ENCODE results near the gene ZNF532. TPM values are rescaled to one million over a fixed set of nuclear protein-coding genes. Genes with fewer than 3 reads are reported as not detected.
"Not testable (repeated sequence)": the region's sequence is repeated elsewhere in the genome, so short reads cannot be mapped to it uniquely, and the experiment has no call there.

Gene ZNF532
- total and polyA plus RNA-seq, 4 experiments from 2014 or later: 1.1 to 9.2 (median 7.8) TPM; not detected in 1

- Mint-ChIP-seq H3K4me1 (peaks cover 6 to 35% (median 14%) of the 10 kb centered on the region in 4 donors), H3K36me3 (peaks cover 0 to 3% of the 10 kb centered on the region in 2 donors), H3K4me3 (no peak overlapping the region), H3K9me3 (no peaks in the 10 kb centered on the region), H3K27ac (peak overlapping the region in 1 of 7 donors; percentile 44), H3K27me3 (peaks cover 10 to 14% of the 10 kb centered on the region in 2 donors)
- H3K27me3 ChIP-seq (ENCODE audit: insufficient read depth, low read length): no peaks in the 10 kb centered on the region
- H3K4me3 ChIP-seq (ENCODE audit: low read length in 2 of 2): no peak overlapping the region
- H3K27ac ChIP-seq (ENCODE audit: low read depth, low read length): no peak overlapping the region
- CTCF ChIA-PET (ENCODE audit: partially characterized antibody): no interaction called here
- H3K36me3 ChIP-seq (ENCODE audit: insufficient read depth, low read length): no peaks in the 10 kb centered on the region
- no peak for DNase-seq
- POLR2A ChIA-PET (ENCODE audit: partially characterized antibody): no interaction called here
- H3K9me3 ChIP-seq (ENCODE audit: control insufficient read depth in 1 of 2, low read length in 2 of 2): no peaks in the 10 kb centered on the region
- intact Hi-C loops (cut with micrococcal nuclease): no loop called here
- peaks cover 12% of the 10 kb centered on the region for H3K4me1 ChIP-seq (ENCODE audit: insufficient read depth, low read length)
Measured at GRCh38 chr18:58909521-58909920, 44.8 kb downstream of the ZNF532 start.

GRCh38 chr18:58911241-58911640 is 46.6 kb downstream of the ZNF532 start:
- peaks cover 9 to 10% of the 10 kb centered on the region in 2 donors for H3K27me3 Mint-ChIP-seq
- DNase-seq: no peak
- CTCF ChIA-PET (ENCODE audit: partially characterized antibody): interaction anchor here (1.1 kb wide), 1 partner anchor 11 kb away, joined by 3 read pairs; no protein-coding TSS in a partner anchor
- Histone ChIP-seq H3K4me1 (ENCODE audit: insufficient read depth, low read length) (peaks cover 12% of the 10 kb centered on the region), H3K27me3 (ENCODE audit: insufficient read depth, low read length) (no peaks in the 10 kb centered on the region), H3K36me3 (ENCODE audit: insufficient read depth, low read length) (no peaks in the 10 kb centered on the region), H3K9me3 (ENCODE audit: control insufficient read depth in 1 of 2, low read length in 2 of 2) (no peaks in the 10 kb centered on the region), H3K4me3 (ENCODE audit: low read length in 2 of 2) (no peak overlapping the region), H3K27ac (ENCODE audit: low read depth, low read length) (no peak overlapping the region)
- intact Hi-C loops (cut with micrococcal nuclease): no loop called here
- H3K9me3 Mint-ChIP-seq: no peaks in the 10 kb centered on the region
- H3K4me1 Mint-ChIP-seq: peaks cover 6 to 35% (median 14%) of the 10 kb centered on the region in 4 donors
- POLR2A ChIA-PET (ENCODE audit: partially characterized antibody): no interaction called here
- H3K36me3 Mint-ChIP-seq: peaks cover 0 to 3% of the 10 kb centered on the region in 2 donors
- H3K4me3 Mint-ChIP-seq: peak overlapping the region in 2 of 8 donors; percentile 32 to 45
- H3K27ac Mint-ChIP-seq: peak overlapping the region in 1 of 7 donors; percentile 2

- H3K36me3 ChIP-seq (ENCODE audit: insufficient read depth, low read length): no peaks in the 10 kb centered on the region
- CTCF ChIA-PET (ENCODE audit: partially characterized antibody): interaction anchor here (1.1 kb wide), 1 partner anchor 10 kb away, joined by 3 read pairs; no protein-coding TSS in a partner anchor
- no peak overlapping the region for H3K27ac ChIP-seq (ENCODE audit: low read depth, low read length)
- peaks cover 12% of the 10 kb centered on the region for H3K4me1 ChIP-seq (ENCODE audit: insufficient read depth, low read length)
- Mint-ChIP-seq H3K36me3 (peaks cover 0 to 3% of the 10 kb centered on the region in 2 donors), H3K27me3 (peaks cover 9 to 10% of the 10 kb centered on the region in 2 donors), H3K27ac (peak overlapping the region in 1 of 7 donors; percentile 14), H3K4me3 (peak overlapping the region in 1 of 8 donors; percentile 45), H3K9me3 (no peaks in the 10 kb centered on the region), H3K4me1 (peaks cover 6 to 35% (median 14%) of the 10 kb centered on the region in 4 donors)
- H3K27me3 ChIP-seq (ENCODE audit: insufficient read depth, low read length): no peaks in the 10 kb centered on the region
- H3K4me3 ChIP-seq (ENCODE audit: low read length in 2 of 2): no peak overlapping the region
- POLR2A ChIA-PET (ENCODE audit: partially characterized antibody): no interaction called here
- H3K9me3 ChIP-seq (ENCODE audit: control insufficient read depth in 1 of 2, low read length in 2 of 2): no peaks in the 10 kb centered on the region
- intact Hi-C loops (cut with micrococcal nuclease): no loop called here
- DNase-seq: no peak
Measured at GRCh38 chr18:58911766-58912165, 47.1 kb downstream of the ZNF532 start.

GRCh38 chr18:58915006-58915799 is 50.5 kb downstream of the ZNF532 start:
- no peak overlapping the region for H3K27ac ChIP-seq (ENCODE audit: low read depth, low read length)
- intact Hi-C loops (cut with micrococcal nuclease): no loop called here
- peaks cover 4 to 31% (median 14%) of the 10 kb centered on the region in 4 donors for H3K4me1 Mint-ChIP-seq
- POLR2A ChIA-PET (ENCODE audit: partially characterized antibody): no interaction called here
- peaks cover 0 to 2% of the 10 kb centered on the region in 2 donors for H3K27me3 Mint-ChIP-seq
- no peaks in the 10 kb centered on the region for H3K36me3 ChIP-seq (ENCODE audit: insufficient read depth, low read length)
- peaks cover 12% of the 10 kb centered on the region for H3K4me1 ChIP-seq (ENCODE audit: insufficient read depth, low read length)
- H3K36me3 Mint-ChIP-seq: peaks cover 0 to 3% of the 10 kb centered on the region in 2 donors
- no peaks in the 10 kb centered on the region for H3K9me3 Mint-ChIP-seq
- H3K9me3 ChIP-seq (ENCODE audit: control insufficient read depth in 1 of 2, low read length in 2 of 2): no peaks in the 10 kb centered on the region
- no peak overlapping the region for H3K4me3 Mint-ChIP-seq
- DNase-seq: no peak
- CTCF ChIA-PET (ENCODE audit: partially characterized antibody): no interaction called here
- H3K4me3 ChIP-seq (ENCODE audit: low read length in 2 of 2): no peak overlapping the region
- H3K27me3 ChIP-seq (ENCODE audit: insufficient read depth, low read length): no peaks in the 10 kb centered on the region
- H3K27ac Mint-ChIP-seq: no peak overlapping the region

- peaks cover 0 to 2% of the 10 kb centered on the region in 2 donors for H3K27me3 Mint-ChIP-seq
- H3K4me1 Mint-ChIP-seq: peaks cover 4 to 30% (median 13%) of the 10 kb centered on the region in 4 donors
- H3K9me3 Mint-ChIP-seq: no peaks in the 10 kb centered on the region
- Histone ChIP-seq H3K27ac (ENCODE audit: low read depth, low read length) (no peak overlapping the region), H3K4me3 (ENCODE audit: low read length in 2 of 2) (no peak overlapping the region), H3K4me1 (ENCODE audit: insufficient read depth, low read length) (peaks cover 12% of the 10 kb centered on the region), H3K9me3 (ENCODE audit: control insufficient read depth in 1 of 2, low read length in 2 of 2) (no peaks in the 10 kb centered on the region), H3K36me3 (ENCODE audit: insufficient read depth, low read length) (no peaks in the 10 kb centered on the region), H3K27me3 (ENCODE audit: insufficient read depth, low read length) (no peaks in the 10 kb centered on the region)
- ChIA-PET CTCF (ENCODE audit: partially characterized antibody) (no interaction called here), POLR2A (ENCODE audit: partially characterized antibody) (no interaction called here)
- no peak overlapping the region for H3K4me3 Mint-ChIP-seq
- intact Hi-C loops (cut with micrococcal nuclease): no loop called here
- peaks cover 0 to 3% of the 10 kb centered on the region in 2 donors for H3K36me3 Mint-ChIP-seq
- DNase-seq: no peak
- no peak overlapping the region for H3K27ac Mint-ChIP-seq
Measured at GRCh38 chr18:58915995-58916394, 51.3 kb downstream of the ZNF532 start.

GRCh38 chr18:58919934-58920333 is 55.3 kb downstream of the ZNF532 start:
- H3K27me3 ChIP-seq (ENCODE audit: insufficient read depth, low read length); CTCF ChIA-PET (ENCODE audit: partially characterized antibody); H3K4me1 ChIP-seq (ENCODE audit: insufficient read depth, low read length); H3K9me3 ChIP-seq (ENCODE audit: control insufficient read depth in 1 of 2, low read length in 2 of 2); intact Hi-C loops (cut with micrococcal nuclease); H3K27ac Mint-ChIP-seq; H3K4me1 Mint-ChIP-seq; DNase-seq; H3K4me3 Mint-ChIP-seq; H3K27me3 Mint-ChIP-seq; H3K27ac ChIP-seq (ENCODE audit: low read depth, low read length); H3K36me3 ChIP-seq (ENCODE audit: insufficient read depth, low read length); POLR2A ChIA-PET (ENCODE audit: partially characterized antibody); H3K36me3 Mint-ChIP-seq; H3K4me3 ChIP-seq (ENCODE audit: low read length in 2 of 2); H3K9me3 Mint-ChIP-seq: not testable (repeated sequence)

GRCh38 chr18:58922995-58923394 is 58.3 kb downstream of the ZNF532 start:
- Mint-ChIP-seq H3K4me3 (no peak overlapping the region), H3K27me3 (peaks cover 6 to 12% of the 10 kb centered on the region in 2 donors), H3K27ac (no peak overlapping the region), H3K4me1 (no peaks in the 10 kb centered on the region), H3K36me3 (peaks cover 0 to 1% of the 10 kb centered on the region in 2 donors), H3K9me3 (peaks cover 0 to 15% (median 4%) of the 10 kb centered on the region in 8 donors)
- no peaks in the 10 kb centered on the region for H3K36me3 ChIP-seq (ENCODE audit: insufficient read depth, low read length)
- ChIA-PET POLR2A (ENCODE audit: partially characterized antibody) (no interaction called here), CTCF (ENCODE audit: partially characterized antibody) (no interaction called here)
- no peaks in the 10 kb centered on the region for H3K4me1 ChIP-seq (ENCODE audit: insufficient read depth, low read length)
- no peak for DNase-seq
- no peak overlapping the region for H3K4me3 ChIP-seq (ENCODE audit: low read length in 2 of 2)
- no peaks in the 10 kb centered on the region for H3K27me3 ChIP-seq (ENCODE audit: insufficient read depth, low read length)
- no peak overlapping the region for H3K27ac ChIP-seq (ENCODE audit: low read depth, low read length)
- intact Hi-C loops (cut with micrococcal nuclease): no loop called here
- H3K9me3 ChIP-seq (ENCODE audit: control insufficient read depth in 1 of 2, low read length in 2 of 2): no peaks in the 10 kb centered on the region

Measured in CD4-positive, alpha-beta memory T cell (primary cell).